GM12891 (cell line): Measurements from ENCODE around the gene HERC5.

ENCODE experiments used
- PAX5 ChIP-seq: IDR thresholded peaks from 2 replicates; pipeline ENCODE4 v1.6.1; 2011; ENCODE audit warnings: low read length, moderate library complexity, mild to moderate bottlenecking; ENCODE audit not compliant: insufficient read depth, severe bottlenecking
- POLR2A ChIP-seq: IDR thresholded peaks from 2 replicates; pipeline ENCODE4 v1.6.1; 2011; ENCODE audit warnings: low read depth, low read length, control low read depth
- POLR2AphosphoS5 ChIP-seq: IDR thresholded peaks from 2 replicates; pipeline ENCODE4 v1.6.1; 2011; ENCODE audit warnings: low read depth, low read length, control low read depth
- POU2F2 ChIP-seq: IDR thresholded peaks from 2 replicates; pipeline ENCODE4 v1.6.1; 2011; ENCODE audit warnings: low read depth, mild to moderate bottlenecking, control low read depth, low read length, moderate library complexity
- SPI1 ChIP-seq: IDR thresholded peaks from 2 replicates; pipeline ENCODE4 v1.6.1; 2011; ENCODE audit warnings: low read depth, low read length, control low read depth
- TAF1 ChIP-seq: IDR thresholded peaks from 2 replicates; pipeline ENCODE4 v1.6.1; 2011; ENCODE audit warnings: low read depth, low read length, control low read depth

- TF ChIP-seq POLR2AphosphoS5 (peak; percentile 57; the same call in 1 of the 2 replicates), POLR2A (peak; percentile 36; the same call in 1 of the 2 replicates), TAF1 (no peak; the same call in none of the 2 replicates), POU2F2 (no peak), PAX5 (no peak), SPI1 (no peak)
Observed at GRCh38 chr4:88456670-88457306, at the start of gene HERC5.
